Mesothelial cell of epicardium (in vitro differentiated cells): ENCODE results near the gene MAST4. TPM values are rescaled to one million over a fixed set of nuclear protein-coding genes. Genes with fewer than 3 reads are reported as not detected.
A peak's percentile ranks its signal among the peaks of the same experiment; 100 is the strongest.

Source experiments
- DNase-seq, 2 experiments: peaks; one replicate each; pipeline ENCODE4 v3.0.0; 2021; ENCODE audit warnings: low spot score in 2 of 2; ENCODE audit not compliant: unreplicated experiment in 2 of 2
- H3K27ac Mint-ChIP-seq: 2 replicates; pipeline ENCODE4 v1.8.0; 2021; ENCODE audit warnings: mixed read lengths
- H3K27me3 Mint-ChIP-seq: 2 replicates; pipeline ENCODE4 v1.8.0; 2021; ENCODE audit warnings: low read depth, mixed read lengths
- H3K36me3 Mint-ChIP-seq: 2 replicates; pipeline ENCODE4 v1.8.0; 2021; ENCODE audit warnings: mixed read lengths
- H3K4me1 Mint-ChIP-seq: 2 replicates; pipeline ENCODE4 v1.8.0; 2021; ENCODE audit warnings: mixed read lengths
- H3K4me3 Mint-ChIP-seq: 2 replicates; pipeline ENCODE4 v1.8.0; 2021; ENCODE audit warnings: mild to moderate bottlenecking, moderate library complexity, mixed read lengths
- H3K9me3 Mint-ChIP-seq: 2 replicates; pipeline ENCODE4 v1.8.0; 2021; ENCODE audit warnings: mixed read lengths
- total RNA-seq: library from RNA; stranded (reverse); gene quantifications from 3 replicates; pipeline ENCODE4 v1.2.1, GENCODE V29; 2021
- TF ChIP-seq, protein P1 (sequence below): fragments of 200-600 bp; sonication (generic); IDR thresholded peaks from one replicate; pipeline ENCODE4 v1.5.0; 2021; ENCODE audit warnings: antibody characterized with exemption; ENCODE audit not compliant: unreplicated experiment

The MAST4 gene
- total RNA-seq, 1 donor from 2014 or later, result 29.8 TPM

DNA sequence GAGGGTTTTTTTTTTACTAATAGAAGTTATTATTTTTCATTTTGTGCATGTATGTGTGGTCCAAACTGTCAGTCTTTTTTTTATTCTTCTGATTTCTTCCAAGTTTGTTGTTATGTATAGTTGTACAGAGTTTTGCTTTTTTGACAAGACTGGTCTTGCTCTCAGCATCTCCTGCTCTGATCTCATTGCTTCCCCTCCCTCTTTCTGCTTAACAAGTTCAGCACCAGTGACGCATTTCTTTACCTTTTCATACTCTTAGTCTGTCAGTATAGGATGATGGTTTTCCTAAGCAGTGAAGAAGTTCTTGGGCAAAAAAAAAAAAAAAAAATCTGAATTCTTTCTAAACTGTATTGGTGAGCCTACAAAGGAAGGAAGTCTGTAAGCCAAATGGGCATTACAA, 465.3 kb downstream of the MAST4 start:
- no peak for DNase-seq
- no peaks in the 10 kb centered on the region for H3K9me3 Mint-ChIP-seq
- no peaks in the 10 kb centered on the region for H3K27me3 Mint-ChIP-seq
- peaks cover 17% of the 10 kb centered on the region for H3K4me1 Mint-ChIP-seq
- H3K27ac Mint-ChIP-seq, result no peak overlapping the region
- no peaks in the 10 kb centered on the region for H3K36me3 Mint-ChIP-seq
- TF ChIP-seq, protein P1, sequence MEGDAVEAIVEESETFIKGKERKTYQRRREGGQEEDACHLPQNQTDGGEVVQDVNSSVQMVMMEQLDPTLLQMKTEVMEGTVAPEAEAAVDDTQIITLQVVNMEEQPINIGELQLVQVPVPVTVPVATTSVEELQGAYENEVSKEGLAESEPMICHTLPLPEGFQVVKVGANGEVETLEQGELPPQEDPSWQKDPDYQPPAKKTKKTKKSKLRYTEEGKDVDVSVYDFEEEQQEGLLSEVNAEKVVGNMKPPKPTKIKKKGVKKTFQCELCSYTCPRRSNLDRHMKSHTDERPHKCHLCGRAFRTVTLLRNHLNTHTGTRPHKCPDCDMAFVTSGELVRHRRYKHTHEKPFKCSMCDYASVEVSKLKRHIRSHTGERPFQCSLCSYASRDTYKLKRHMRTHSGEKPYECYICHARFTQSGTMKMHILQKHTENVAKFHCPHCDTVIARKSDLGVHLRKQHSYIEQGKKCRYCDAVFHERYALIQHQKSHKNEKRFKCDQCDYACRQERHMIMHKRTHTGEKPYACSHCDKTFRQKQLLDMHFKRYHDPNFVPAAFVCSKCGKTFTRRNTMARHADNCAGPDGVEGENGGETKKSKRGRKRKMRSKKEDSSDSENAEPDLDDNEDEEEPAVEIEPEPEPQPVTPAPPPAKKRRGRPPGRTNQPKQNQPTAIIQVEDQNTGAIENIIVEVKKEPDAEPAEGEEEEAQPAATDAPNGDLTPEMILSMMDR, result no peak
- H3K4me3 Mint-ChIP-seq, result no peak overlapping the region

DNA sequence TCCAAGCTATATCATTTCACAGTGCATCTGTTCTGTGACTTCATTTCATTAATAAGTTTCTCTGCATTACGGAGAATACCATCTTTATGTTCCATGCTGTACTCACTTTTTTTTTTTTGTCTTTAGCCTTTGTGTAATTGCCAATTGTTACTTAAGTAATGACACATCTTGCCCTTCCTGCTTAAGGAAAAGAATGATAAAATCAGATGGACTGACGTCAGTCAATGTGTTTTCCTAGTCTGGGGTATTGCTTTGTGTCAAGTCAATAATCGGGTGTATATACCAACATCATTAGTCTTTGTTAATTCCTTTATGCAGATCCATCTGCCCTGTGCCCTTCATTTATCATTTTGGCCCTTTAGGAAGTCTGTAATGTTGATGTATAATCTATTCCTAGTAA, 466.9 kb downstream of the MAST4 start:
- Mint-ChIP-seq H3K9me3 (no peaks in the 10 kb centered on the region), H3K36me3 (no peaks in the 10 kb centered on the region), H3K27ac (no peak overlapping the region), H3K4me3 (no peak overlapping the region), H3K27me3 (no peaks in the 10 kb centered on the region), H3K4me1 (peaks cover 17% of the 10 kb centered on the region)
- no peak for DNase-seq
- TF ChIP-seq, protein P1, result no peak

DNA sequence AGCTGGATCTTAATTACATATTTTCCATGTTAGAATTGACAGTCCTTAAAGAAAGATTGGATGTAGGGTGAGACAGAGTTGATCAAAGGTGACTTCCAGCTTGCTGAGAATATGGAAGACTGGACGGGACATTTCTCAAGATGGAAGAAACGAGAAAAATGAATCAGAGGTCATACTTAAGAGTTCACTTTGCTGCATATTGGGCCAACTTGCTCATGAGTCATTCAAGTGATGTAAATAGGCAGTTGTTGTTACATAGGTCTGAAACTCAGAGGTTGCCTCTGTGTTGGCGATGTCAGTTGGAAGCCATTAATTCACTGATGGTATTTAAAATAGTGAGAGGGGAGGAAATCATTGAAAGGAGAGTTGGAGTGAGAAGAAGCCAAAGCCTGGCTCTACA, 467.6 kb downstream of the MAST4 start:
- no peaks in the 10 kb centered on the region for H3K9me3 Mint-ChIP-seq
- H3K4me1 Mint-ChIP-seq, result peaks cover 17% of the 10 kb centered on the region
- H3K4me3 Mint-ChIP-seq, result no peak overlapping the region
- TF ChIP-seq, protein P1, result no peak
- no peak overlapping the region for H3K27ac Mint-ChIP-seq
- H3K36me3 Mint-ChIP-seq, result no peaks in the 10 kb centered on the region
- H3K27me3 Mint-ChIP-seq, result no peaks in the 10 kb centered on the region
- no peak for DNase-seq

DNA sequence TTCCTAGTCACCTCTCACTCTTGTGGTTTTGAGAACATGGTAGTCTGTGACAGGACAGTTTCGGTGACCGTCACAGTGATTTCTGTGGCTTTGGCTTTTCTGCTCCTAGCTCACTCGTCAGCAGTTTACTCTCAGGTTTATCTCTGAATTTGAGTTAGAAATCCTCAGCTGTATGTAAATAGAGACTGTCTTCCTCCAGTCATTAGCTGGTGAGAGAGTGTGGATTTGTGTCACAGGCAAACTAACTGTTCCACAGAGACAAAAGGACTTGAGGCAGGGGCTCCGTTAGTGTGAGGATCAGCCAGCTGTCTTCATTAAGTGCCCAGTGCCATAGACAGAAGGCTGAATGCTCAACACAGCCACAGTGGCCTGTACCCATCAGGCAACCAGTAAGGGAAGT, 469.0 kb downstream of the MAST4 start:
- DNase-seq, result no peak
- Mint-ChIP-seq H3K27ac (peak overlapping the region; percentile 76), H3K27me3 (no peaks in the 10 kb centered on the region), H3K9me3 (no peaks in the 10 kb centered on the region), H3K36me3 (no peaks in the 10 kb centered on the region), H3K4me3 (no peak overlapping the region), H3K4me1 (peaks cover 12% of the 10 kb centered on the region)
- TF ChIP-seq, protein P1, result no peak

DNA sequence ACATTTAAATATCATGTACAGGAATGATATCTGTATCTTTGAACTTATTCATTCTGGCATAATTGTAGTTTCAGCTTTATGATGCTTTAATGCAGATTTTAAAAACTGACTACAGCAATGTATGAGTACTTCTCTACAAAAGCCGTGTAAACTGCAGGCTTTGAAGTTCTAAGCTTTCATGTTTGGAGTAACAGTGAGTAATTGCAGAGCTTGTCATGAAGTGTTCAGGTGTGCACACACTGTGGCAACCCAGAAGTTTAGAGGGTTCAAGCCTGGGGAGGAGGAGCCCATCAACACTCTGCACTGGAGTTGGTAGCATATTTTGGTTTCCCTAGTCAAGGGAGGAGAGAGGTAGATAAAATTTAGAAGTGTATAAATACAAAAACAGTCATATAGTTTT, 469.5 kb downstream of the MAST4 start:
- DNase-seq, result no peak
- Mint-ChIP-seq H3K9me3 (no peaks in the 10 kb centered on the region), H3K27me3 (no peaks in the 10 kb centered on the region), H3K4me1 (peaks cover 12% of the 10 kb centered on the region), H3K27ac (no peak overlapping the region), H3K36me3 (no peaks in the 10 kb centered on the region), H3K4me3 (no peak overlapping the region)
- TF ChIP-seq, protein P1, result no peak

DNA sequence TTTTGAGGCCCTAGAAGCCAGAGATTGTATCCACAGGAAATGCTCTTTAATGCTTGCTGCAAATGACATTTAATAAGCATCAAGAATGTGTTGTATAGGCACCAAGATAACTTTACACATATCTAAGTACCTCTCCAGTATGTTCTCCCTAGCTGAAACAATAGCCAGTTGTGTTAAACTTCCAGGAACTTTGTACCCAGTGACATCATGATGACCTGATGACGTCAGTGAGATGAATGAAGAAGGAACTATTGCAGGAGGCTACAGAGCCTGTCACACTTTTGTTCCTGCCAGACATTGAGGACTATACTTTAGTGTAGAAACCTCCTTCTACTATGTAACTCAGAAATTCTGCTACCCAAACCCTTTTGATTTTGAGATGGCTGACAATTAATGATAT, 470.6 kb downstream of the MAST4 start:
- Mint-ChIP-seq H3K4me1 (peaks cover 8% of the 10 kb centered on the region), H3K27me3 (no peaks in the 10 kb centered on the region), H3K27ac (no peak overlapping the region), H3K36me3 (no peaks in the 10 kb centered on the region), H3K9me3 (no peaks in the 10 kb centered on the region), H3K4me3 (no peak overlapping the region)
- TF ChIP-seq, protein P1, result no peak
- no peak for DNase-seq
